PC-3 (cell line): ENCODE measurements around the gene GRAMD2A. TPM values are rescaled to one million over a fixed set of nuclear protein-coding genes. Genes with fewer than 3 reads are reported as not detected.

Experiments used
- ATAC-seq: fragments of 200-7000 bp; cut with Tn5 transposase; 2 replicates; pipeline ENCODE4 v1.9.1; 2020; ENCODE audit warnings: mild to moderate bottlenecking, moderate library complexity
- BruUV-seq: library from RNA; stranded (reverse); fragments of 400-500 nt; replicated peaks from 2 replicates; lab custom pipeline; 2021; lab: Mats Ljungman, UMichigan
- CTCF ChIA-PET: fragments of 300-600 bp; sonication (Branson Sonifier 250); formaldehyde crosslinking; loops from one replicate; lab custom pipeline; 2022; ENCODE audit warnings: antibody characterized with exemption; lab: Charles Lee
- POLR2A ChIA-PET: fragments of 300-600 bp; sonication (Branson Sonifier 250); formaldehyde crosslinking; loops from one replicate; lab custom pipeline; 2022; ENCODE audit warnings: antibody characterized with exemption; ENCODE audit not compliant: unreplicated experiment; lab: Charles Lee
- DNase-seq: peaks from one replicate; pipeline ENCODE4 v3.0.0-alpha.2; 2015
- H2AFZ ChIP-seq: fragments of 300-600 bp; sonication (generic); 2 replicates; pipeline ENCODE4 v1.6.0; 2016; ENCODE audit warnings: antibody characterized with exemption, low read length
- H3F3A ChIP-seq: fragments of 300-600 bp; sonication (generic); one replicate; pipeline ENCODE4 v1.6.0; 2017; ENCODE audit warnings: antibody characterized with exemption, low read length, control low read depth, mild to moderate bottlenecking; ENCODE audit not compliant: unreplicated experiment
- H3K27ac ChIP-seq: fragments of 300-600 bp; sonication (generic); 2 replicates; pipeline ENCODE4 v1.5.1; 2016; ENCODE audit warnings: mild to moderate bottlenecking, low read length
- H3K27me3 ChIP-seq: fragments of 300-600 bp; sonication (generic); 2 replicates; pipeline ENCODE4 v1.6.1; 2016; ENCODE audit warnings: low read length, mixed read lengths
- H3K36me3 ChIP-seq: fragments of 300-600 bp; sonication (generic); 2 replicates; pipeline ENCODE4 v1.6.1; 2016; ENCODE audit warnings: low read depth, mixed run types, low read length, mixed read lengths
- H3K4me1 ChIP-seq: fragments of 300-600 bp; sonication (generic); 2 replicates; pipeline ENCODE4 v1.5.1; 2016; ENCODE audit warnings: low read length; ENCODE audit not compliant: insufficient read depth
- H3K4me2 ChIP-seq: fragments of 300-600 bp; sonication (generic); 2 replicates; pipeline ENCODE4 v1.6.0; 2016; ENCODE audit warnings: low read length
- H3K4me3 ChIP-seq: fragments of 300-600 bp; sonication (generic); 2 replicates; pipeline ENCODE4 v1.5.1; 2016; ENCODE audit warnings: mild to moderate bottlenecking, low read length, mixed read lengths
- H3K79me2 ChIP-seq: fragments of 300-600 bp; sonication (generic); 2 replicates; pipeline ENCODE4 v1.6.1; 2017; ENCODE audit warnings: low read length, mixed read lengths
- H3K9ac ChIP-seq: fragments of 300-600 bp; sonication (generic); 2 replicates; pipeline ENCODE4 v1.6.0; 2016; ENCODE audit warnings: mild to moderate bottlenecking, low read length
- H3K9me2 ChIP-seq: fragments of 300-600 bp; sonication (generic); replicated peaks from 2 replicates; pipeline ENCODE4 v1.6.1; 2016; ENCODE audit warnings: mixed run types, low read length, mixed read lengths
- H3K9me3 ChIP-seq: fragments of 300-600 bp; sonication (generic); 2 replicates; pipeline ENCODE4 v1.6.1; 2016; ENCODE audit warnings: low read length, mixed read lengths
- H4K20me1 ChIP-seq: fragments of 300-600 bp; sonication (generic); 2 replicates; pipeline ENCODE4 v1.6.1; 2016; ENCODE audit warnings: low read length, mixed read lengths
- EZH2 ChIP-seq: fragments of 300-600 bp; sonication (generic); IDR thresholded peaks from one replicate; pipeline ENCODE4 v1.6.1; 2017; ENCODE audit warnings: antibody characterized with exemption, mild to moderate bottlenecking, low read length; ENCODE audit not compliant: unreplicated experiment
- EZH2phosphoT487 ChIP-seq: fragments of 300-600 bp; sonication (generic); IDR thresholded peaks from 2 replicates; pipeline ENCODE4 v1.6.1; 2018; ENCODE audit warnings: mild to moderate bottlenecking, antibody characterized with exemption, low read length, borderline replicate concordance
- intact Hi-C: fragments of 100-400 bp; cut with micrococcal nuclease; formaldehyde crosslinking; loops from 2 replicates; pipeline ENCODE4 v1.9.0; 2023
- total RNA-seq: library from RNA; depleted of rRNA; stranded (reverse); fragments of >200 nt; gene quantifications from 2 replicates; pipeline ENCODE4 v1.2.3, GENCODE V29; 2014
- TF ChIP-seq, protein P1 (sequence below): fragments of 300-600 bp; sonication (generic); conservative IDR thresholded peaks from 2 replicates; pipeline ENCODE4 v1.5.1; 2017; ENCODE audit warnings: antibody characterized with exemption, low read depth, mild to moderate bottlenecking, low read length

GRAMD2A gene
- total RNA-seq, 1 experiment from 2014 or later = 0.07 TPM

DNA sequence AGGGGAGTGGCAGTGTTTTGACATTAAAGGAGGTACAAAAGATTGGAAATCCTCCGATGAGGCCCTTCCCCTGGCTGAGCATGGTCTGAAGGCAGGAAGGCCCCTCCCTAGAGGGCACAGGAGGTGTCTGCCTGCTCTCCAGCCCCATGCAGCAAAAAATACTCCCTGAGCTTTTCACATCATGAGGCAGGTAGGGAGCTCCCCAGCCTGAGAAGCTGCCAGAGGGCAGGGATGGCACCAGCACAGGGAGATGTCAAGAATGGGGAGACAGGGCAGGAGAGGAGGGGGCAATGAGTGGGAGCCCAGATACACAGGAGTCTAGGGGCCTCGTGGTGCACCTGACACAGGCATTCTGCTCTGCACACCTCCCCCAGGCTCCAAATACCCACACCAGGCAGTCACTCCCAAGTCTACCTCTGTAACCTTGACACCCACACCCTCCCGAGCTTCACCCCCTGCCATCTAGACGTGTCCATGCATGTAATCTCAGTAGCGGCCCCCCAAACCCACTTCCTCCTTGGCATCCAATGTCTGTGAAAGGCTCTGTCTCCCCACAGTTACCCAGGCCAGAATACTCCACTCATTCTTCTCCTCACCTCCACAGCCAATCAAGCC is 22.9 kb downstream of the GRAMD2A start:
- no peak overlapping the region for H3K27ac ChIP-seq
- no peaks in the 10 kb centered on the region for H3K4me1 ChIP-seq
- no peaks in the 10 kb centered on the region for H3K9me2 ChIP-seq
- H2AFZ ChIP-seq = no peak overlapping the region
- TF ChIP-seq EZH2 = no peak
- TF ChIP-seq EZH2phosphoT487 = no peak
- TF ChIP-seq, protein P1, sequence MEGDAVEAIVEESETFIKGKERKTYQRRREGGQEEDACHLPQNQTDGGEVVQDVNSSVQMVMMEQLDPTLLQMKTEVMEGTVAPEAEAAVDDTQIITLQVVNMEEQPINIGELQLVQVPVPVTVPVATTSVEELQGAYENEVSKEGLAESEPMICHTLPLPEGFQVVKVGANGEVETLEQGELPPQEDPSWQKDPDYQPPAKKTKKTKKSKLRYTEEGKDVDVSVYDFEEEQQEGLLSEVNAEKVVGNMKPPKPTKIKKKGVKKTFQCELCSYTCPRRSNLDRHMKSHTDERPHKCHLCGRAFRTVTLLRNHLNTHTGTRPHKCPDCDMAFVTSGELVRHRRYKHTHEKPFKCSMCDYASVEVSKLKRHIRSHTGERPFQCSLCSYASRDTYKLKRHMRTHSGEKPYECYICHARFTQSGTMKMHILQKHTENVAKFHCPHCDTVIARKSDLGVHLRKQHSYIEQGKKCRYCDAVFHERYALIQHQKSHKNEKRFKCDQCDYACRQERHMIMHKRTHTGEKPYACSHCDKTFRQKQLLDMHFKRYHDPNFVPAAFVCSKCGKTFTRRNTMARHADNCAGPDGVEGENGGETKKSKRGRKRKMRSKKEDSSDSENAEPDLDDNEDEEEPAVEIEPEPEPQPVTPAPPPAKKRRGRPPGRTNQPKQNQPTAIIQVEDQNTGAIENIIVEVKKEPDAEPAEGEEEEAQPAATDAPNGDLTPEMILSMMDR = no peak
- H3K27me3 ChIP-seq = no peaks in the 10 kb centered on the region
- no peaks in the 10 kb centered on the region for H3F3A ChIP-seq
- no peaks in the 10 kb centered on the region for H3K79me2 ChIP-seq
- no peak for ATAC-seq
- BruUV-seq = no TSS peak
- ChIA-PET CTCF (no interaction called here), POLR2A (no interaction called here)
- H3K4me3 ChIP-seq = no peak overlapping the region
- DNase-seq = no peak
- H3K4me2 ChIP-seq = no peak overlapping the region
- no peaks in the 10 kb centered on the region for H3K9me3 ChIP-seq
- H3K9ac ChIP-seq = no peak overlapping the region
- intact Hi-C loops = no loop called here
- H3K36me3 ChIP-seq = no peaks in the 10 kb centered on the region
- H4K20me1 ChIP-seq = no peaks in the 10 kb centered on the region

DNA sequence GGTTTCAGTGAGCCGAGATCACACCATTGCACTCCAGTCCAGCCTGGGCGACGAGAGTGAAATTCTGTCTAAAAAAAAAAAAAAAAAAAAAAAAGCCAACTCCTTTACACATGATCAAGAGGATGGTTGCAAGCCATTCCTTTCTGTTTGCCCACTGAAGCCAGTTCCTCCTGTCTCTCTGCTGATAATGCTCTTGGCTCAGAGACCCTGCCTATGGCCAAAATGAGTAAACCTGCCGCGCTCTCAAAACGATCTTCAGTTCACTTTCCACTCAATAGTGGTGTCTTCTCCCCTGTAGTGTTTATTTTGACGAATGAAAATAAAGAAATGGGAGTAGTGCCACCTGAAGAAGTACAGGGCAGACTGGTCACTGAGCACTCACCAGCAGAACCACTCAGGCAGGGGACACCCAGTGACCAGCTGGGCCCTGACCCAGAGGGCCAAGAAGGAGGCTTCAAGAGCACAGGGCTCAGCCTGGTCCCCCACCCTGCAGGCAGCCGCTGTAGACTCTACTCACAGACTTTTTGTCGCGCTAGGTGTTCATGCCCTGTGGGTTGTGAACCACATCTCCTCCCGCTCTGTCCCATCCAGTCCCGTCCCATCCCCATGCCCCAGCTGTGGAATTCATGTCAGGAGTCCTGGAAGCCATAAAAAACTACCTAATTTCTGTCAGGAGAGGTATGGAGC is 23.6 kb downstream of the GRAMD2A start:
- ChIA-PET CTCF (no interaction called here), POLR2A (no interaction called here)
- Histone ChIP-seq H4K20me1 (no peaks in the 10 kb centered on the region), H3K4me3 (no peak overlapping the region), H3F3A (no peaks in the 10 kb centered on the region), H3K79me2 (no peaks in the 10 kb centered on the region), H3K9ac (no peak overlapping the region), H3K27me3 (no peaks in the 10 kb centered on the region), H3K4me2 (no peak overlapping the region), H3K36me3 (no peaks in the 10 kb centered on the region), H3K4me1 (peaks cover 3% of the 10 kb centered on the region), H3K9me3 (no peaks in the 10 kb centered on the region), H3K27ac (no peak overlapping the region), H3K9me2 (no peaks in the 10 kb centered on the region), H2AFZ (no peak overlapping the region)
- DNase-seq (no peak), ATAC-seq (no peak)
- TF ChIP-seq EZH2 (no peak), EZH2phosphoT487 (no peak)
- TF ChIP-seq, protein P1 = no peak
- intact Hi-C loops = no loop called here
- no TSS peak for BruUV-seq

GRCh38 chr15:72173401-72173800 is 24.2 kb downstream of the GRAMD2A start:
- no peak overlapping the region for H3K4me3 ChIP-seq
- H3K4me2 ChIP-seq = no peak overlapping the region
- H3K27me3 ChIP-seq = no peaks in the 10 kb centered on the region
- H3K79me2 ChIP-seq = no peaks in the 10 kb centered on the region
- POLR2A ChIA-PET = interaction anchor here (0.5 kb wide), 1 partner anchor 1101 kb away, joined by 3 read pairs; no protein-coding TSS in a partner anchor
- CTCF ChIA-PET = no interaction called here
- no peak for ATAC-seq
- peaks cover 9% of the 10 kb centered on the region for H3K4me1 ChIP-seq
- H3F3A ChIP-seq = no peaks in the 10 kb centered on the region
- no peak overlapping the region for H3K9ac ChIP-seq
- no peaks in the 10 kb centered on the region for H3K9me3 ChIP-seq
- DNase-seq = no peak
- no peak overlapping the region for H2AFZ ChIP-seq
- H3K9me2 ChIP-seq = no peaks in the 10 kb centered on the region
- TF ChIP-seq EZH2phosphoT487 (no peak), EZH2 (no peak)
- TF ChIP-seq, protein P1 = no peak
- H3K27ac ChIP-seq = no peak overlapping the region
- no TSS peak for BruUV-seq
- no peaks in the 10 kb centered on the region for H4K20me1 ChIP-seq
- no peaks in the 10 kb centered on the region for H3K36me3 ChIP-seq
- intact Hi-C loops = no loop called here
